A172 (cell line): ENCODE data around the gene SLC30A5. TPM values are rescaled to one million over a fixed set of nuclear protein-coding genes. Genes with fewer than 3 reads are reported as not detected.

Experiments used
- DNase-seq: peaks from one replicate; pipeline ENCODE4 v3.0.0-alpha.2; 2015; ENCODE audit warnings: low spot score
- total RNA-seq: library from RNA; depleted of rRNA; stranded (reverse); fragments of >200 nt; shearing (Covaris generic); gene quantifications from 2 replicates; pipeline ENCODE4 v1.2.3, GENCODE V29; 2014; rRNA removed

The SLC30A5 gene
- total RNA-seq, 1 experiment from 2014 or later, result 93.4 TPM

DNA sequence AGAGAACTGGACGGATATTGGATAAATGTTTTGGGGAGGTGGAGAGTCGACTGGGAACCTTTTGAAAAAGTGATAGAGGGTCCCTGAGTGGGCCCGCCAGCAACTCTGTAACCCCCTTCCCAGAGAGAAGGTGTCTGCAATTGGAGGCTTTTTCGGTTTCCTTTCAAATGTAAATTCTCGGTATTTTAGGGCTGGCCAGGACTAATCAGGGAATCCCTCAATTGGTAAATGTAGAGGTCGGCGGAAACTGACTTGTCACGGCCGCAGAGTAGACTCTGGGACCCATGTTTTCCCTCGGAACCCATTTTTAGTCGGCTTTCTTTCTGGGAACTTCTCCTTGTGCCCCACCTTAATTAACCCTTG is 73.7 kb downstream of the SLC30A5 start:
- DNase-seq, result no peak

DNA sequence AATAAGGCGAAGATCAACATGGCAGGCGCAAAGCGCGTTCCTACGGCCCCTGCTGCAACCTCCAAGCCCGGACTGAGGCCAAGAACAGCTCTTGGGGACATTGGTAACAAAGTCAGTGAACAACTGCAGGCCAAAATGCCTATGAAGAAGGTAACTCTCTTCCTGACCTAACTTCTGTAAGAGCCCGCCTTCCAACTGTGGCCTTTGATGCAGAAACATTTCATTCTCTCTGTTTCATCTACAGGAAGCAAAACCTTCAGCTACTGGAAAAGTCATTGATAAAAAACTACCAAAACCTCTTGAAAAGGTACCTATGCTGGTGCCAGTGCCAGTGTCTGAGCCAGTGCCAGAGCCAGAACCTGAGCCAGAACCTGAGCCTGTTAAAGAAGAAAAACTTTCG is 74.1 kb downstream of the SLC30A5 start:
- no peak for DNase-seq

DNA sequence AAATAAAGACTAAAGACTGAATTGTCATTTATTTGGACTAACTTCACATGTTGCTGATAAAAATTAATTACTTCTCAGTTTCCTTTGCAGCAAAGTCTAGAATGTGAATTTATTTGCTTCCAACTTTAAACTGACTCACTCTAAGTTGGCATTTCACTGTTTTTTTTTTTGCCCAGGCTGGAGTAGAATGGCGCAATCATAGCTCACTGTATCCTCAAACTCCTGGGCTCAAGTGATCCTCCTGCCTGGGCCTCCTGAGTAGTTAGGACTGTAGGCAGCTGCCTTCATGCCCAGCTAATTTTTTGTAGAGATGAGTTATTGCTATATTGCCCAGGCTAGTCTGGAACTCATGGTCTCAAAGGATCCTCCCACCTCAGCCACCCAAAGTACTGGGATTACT is 76.7 kb downstream of the SLC30A5 start:
- no peak for DNase-seq

DNA sequence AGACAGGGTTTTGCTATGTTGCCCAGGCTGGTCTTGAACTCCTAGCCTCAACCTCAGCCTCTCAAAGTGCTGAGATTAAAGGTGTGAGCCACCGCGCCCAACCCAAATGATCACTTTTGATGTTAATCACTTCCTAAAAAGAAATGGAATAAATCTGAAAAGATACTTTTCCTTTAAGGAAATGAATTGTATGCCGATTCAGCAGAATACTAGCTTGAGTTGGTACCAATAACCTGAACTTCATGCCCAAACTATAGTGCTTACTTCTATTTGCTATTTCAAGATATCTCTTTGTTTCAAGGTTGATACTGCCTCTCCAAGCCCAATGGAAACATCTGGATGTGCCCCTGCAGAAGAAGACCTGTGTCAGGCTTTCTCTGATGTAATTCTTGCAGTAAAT is 77.2 kb downstream of the SLC30A5 start:
- DNase-seq, result no peak

Other genes with a start within 250 kb of the SLC30A5 start
- 418 and 458 TPM in 2 replicates for gene CCNB1, start 73.1 kb downstream of the SLC30A5 start, total RNA-seq
- 87.3 and 102 TPM in 2 replicates for gene CENPH, start 95.6 kb downstream of the SLC30A5 start, total RNA-seq
- gene CDK7, start 140.9 kb downstream of the SLC30A5 start, total RNA-seq, result 90.1 and 96.2 TPM in 2 replicates
- 3.5 and 6.6 TPM in 2 replicates for gene CCDC125, start 238.8 kb downstream of the SLC30A5 start, total RNA-seq